ENCODE results near the gene DLX6.

DNA sequence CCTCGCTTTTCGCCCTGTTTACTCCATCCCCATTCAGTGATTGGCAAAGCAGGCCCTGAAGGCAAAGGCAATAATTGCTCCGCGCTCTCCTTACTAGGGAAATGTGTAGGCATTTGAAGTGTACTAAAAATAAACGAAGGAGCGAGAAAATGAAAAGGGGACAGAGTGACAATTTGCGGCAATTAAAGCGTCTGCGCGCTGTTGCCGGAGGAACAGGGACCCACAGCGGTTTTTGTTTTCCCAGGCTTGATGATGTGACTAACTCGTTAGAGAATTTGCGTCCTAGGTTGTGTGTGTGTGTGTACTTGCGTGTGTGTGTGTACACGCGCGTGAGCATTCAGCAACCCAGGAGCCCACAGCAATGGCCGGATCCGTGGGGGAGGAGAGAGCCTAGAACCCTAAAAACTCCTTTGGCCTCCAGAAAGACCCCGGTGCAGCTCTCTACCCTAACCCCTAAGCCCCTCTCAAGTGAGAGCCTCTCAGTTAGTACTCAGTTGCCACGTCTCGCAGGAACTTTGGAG lies 7.8 kb upstream of the DLX6 start:
- TF ChIP-seq, protein P1, sequence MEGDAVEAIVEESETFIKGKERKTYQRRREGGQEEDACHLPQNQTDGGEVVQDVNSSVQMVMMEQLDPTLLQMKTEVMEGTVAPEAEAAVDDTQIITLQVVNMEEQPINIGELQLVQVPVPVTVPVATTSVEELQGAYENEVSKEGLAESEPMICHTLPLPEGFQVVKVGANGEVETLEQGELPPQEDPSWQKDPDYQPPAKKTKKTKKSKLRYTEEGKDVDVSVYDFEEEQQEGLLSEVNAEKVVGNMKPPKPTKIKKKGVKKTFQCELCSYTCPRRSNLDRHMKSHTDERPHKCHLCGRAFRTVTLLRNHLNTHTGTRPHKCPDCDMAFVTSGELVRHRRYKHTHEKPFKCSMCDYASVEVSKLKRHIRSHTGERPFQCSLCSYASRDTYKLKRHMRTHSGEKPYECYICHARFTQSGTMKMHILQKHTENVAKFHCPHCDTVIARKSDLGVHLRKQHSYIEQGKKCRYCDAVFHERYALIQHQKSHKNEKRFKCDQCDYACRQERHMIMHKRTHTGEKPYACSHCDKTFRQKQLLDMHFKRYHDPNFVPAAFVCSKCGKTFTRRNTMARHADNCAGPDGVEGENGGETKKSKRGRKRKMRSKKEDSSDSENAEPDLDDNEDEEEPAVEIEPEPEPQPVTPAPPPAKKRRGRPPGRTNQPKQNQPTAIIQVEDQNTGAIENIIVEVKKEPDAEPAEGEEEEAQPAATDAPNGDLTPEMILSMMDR (IDR thresholded peaks at IDR 0.05), result no peak
- no peak for TF ChIP-seq POLR2A (IDR thresholded peaks at IDR 0.05)

Data from lower leg skin (tissue), 3 donors.